Activated CD8-positive, alpha-beta memory T cell treated with anti-CD3 and anti-CD28 coated beads, Interleukin-2, amount 50 U/mL, for 48 hours (primary cell): ENCODE results near the gene C1QTNF2.
A peak's percentile ranks its signal among the peaks of the same experiment; 100 is the strongest.
"Not testable (repeated sequence)": the region's sequence is repeated elsewhere in the genome, so short reads cannot be mapped to it uniquely, and the experiment has no call there.

ENCODE experiments used
- DNase-seq: peaks from one replicate; pipeline ENCODE4 v3.0.0-alpha.2; 2020

The C1QTNF2 gene

DNA sequence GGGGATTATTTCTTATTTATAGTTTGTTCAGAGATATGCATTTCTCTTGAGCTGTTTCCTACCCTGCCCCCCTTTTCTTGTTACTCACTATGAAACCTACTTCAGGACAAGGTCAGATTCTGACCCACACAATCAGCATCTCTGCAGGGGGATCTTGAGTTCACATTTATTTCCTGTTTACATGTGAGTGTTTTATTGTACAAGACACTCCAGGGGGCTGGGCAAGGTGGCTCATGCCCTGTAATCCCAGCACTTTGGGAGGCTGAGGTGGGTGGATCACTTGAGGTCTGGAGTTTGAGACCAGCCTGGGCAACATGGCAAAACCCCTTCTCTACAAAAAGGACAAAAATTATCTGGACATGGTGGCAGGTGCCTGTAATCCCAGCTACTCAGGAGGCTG is 29.9 kb downstream of the C1QTNF2 start:
- not testable (repeated sequence) for DNase-seq

GRCh38 chr5:160339406-160340130 is 30.9 kb downstream of the C1QTNF2 start:
- DNase-seq, result no peak

GRCh38 chr5:160334716-160335115 is 35.7 kb downstream of the C1QTNF2 start:
- not testable (repeated sequence) for DNase-seq

GRCh38 chr5:160333721-160334120 is 36.7 kb downstream of the C1QTNF2 start:
- no peak for DNase-seq

DNA sequence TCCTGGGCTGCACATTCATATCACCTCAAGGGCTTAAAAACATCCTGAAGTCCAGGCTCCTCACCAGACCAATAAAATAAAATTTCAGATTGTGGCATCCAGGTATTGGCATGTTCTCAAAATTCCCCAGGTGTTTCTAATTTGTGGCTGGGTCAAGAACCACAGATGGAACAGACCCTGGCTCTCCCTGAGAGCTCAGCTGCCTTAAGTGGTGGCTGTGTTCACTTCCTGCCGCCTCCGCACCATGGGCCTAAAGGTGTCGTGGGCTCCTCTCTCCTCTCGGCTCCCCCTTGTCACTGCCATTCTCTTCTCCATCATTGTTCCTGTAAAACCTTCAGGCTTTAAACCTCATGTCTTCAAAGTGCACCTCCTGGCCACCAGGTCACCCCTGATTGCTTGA is 40.2 kb downstream of the C1QTNF2 start:
- no peak for DNase-seq

- DNase-seq, result no peak
Measured at GRCh38 chr5:160327818-160328217, 42.6 kb downstream of the C1QTNF2 start.

DNA sequence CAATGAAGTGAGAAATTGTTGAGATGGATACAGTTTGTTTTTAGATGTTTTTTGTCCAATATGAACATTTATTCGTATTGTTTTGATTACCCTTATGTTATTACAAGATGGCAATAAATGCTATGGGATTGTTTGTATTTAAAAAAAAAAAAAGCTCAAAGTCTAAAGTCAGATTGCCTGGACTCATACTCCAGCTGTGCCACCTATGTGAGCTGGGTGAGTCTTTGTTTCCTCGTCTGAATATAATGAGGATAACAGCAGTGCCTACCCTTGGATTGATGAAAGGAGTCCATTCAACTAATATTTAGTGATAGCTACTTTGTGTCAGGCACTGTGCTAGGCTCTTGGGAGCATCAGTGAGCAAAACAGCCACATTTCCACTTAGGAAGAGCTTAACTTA is 43.4 kb downstream of the C1QTNF2 start:
- DNase-seq, result no peak

GRCh38 chr5:160325716-160326115 is 44.7 kb downstream of the C1QTNF2 start:
- DNase-seq, result no peak

DNA sequence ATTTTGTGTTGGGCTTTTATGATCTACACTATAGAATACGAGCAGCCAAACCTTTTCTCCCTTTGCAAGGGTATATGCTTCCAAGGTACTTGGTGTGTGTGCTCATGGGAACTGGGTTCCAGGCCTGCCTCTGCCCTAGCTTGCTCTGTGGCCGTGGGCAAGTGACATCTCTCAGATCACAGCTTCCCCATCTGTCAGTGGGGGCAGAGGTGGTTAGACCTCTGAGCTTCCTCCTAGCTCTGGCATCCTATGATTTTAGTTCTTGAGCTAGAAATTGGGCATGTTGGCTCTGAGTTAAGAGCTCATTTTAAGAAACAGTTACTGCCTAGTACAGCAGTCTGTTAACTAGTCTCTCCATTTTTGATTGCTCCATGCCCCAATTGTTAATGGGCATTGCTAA is 45.5 kb downstream of the C1QTNF2 start:
- DNase-seq, result no peak

DNA sequence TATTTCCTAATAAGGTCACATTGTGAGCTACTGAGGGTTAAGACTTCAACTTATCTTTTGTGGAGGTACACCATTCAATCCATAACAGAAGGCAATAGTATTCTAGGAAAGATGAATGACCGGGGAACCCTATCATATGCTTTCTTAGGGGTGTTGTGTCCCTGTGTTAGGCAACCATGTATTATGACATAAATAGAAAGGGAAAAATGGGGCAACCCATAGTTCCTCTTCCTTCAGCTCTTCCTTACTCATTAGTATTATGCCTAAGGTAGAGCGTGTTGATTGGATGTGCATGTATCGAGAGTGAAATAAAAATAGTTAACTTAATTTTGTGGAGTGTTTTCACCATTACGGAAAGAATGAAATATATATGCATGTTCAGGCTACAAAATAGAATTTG is 52.0 kb downstream of the C1QTNF2 start:
- no peak for DNase-seq

DNA sequence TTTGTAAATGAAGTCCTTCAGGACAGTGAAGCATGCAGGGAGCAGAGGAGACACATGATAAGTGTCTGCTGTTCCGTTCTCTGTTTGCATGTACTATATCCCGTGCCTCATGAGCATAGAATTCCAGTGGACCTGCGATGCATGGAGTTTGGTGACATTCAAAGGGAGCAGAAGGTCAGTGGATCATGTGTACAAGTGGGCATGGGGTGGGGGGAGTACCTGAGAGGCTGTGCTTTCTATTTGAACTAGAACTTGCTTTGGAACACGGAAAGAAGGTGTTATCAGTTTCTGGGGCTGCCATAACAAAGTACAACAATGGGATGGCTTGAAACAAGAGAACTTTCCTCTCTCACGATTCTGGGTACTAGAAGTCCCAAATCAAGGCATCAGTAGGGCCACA is 53.0 kb downstream of the C1QTNF2 start:
- DNase-seq, result no peak

DNA sequence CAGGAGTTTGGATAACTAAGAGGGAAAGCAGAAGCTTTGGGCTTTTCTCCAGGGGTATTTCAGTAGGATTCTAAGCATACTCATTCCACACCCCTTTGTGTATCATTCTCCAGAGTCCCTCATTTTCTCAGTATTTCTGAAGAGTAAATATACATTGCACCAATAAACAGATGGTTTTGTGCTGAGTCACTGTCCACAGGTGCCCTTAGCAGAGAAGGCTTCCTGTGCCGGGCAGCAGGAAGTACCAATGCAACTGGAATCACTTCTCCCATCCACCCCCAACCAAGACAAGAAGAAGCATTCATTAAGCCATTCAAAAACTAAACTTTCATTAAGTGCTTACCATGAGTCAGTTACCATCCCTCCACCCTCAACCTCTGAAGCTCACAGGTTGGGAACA is 54.5 kb downstream of the C1QTNF2 start:
- no peak for DNase-seq

- DNase-seq, result no peak
Measured at GRCh38 chr5:160312960-160313727, 57.3 kb downstream of the C1QTNF2 start.

DNA sequence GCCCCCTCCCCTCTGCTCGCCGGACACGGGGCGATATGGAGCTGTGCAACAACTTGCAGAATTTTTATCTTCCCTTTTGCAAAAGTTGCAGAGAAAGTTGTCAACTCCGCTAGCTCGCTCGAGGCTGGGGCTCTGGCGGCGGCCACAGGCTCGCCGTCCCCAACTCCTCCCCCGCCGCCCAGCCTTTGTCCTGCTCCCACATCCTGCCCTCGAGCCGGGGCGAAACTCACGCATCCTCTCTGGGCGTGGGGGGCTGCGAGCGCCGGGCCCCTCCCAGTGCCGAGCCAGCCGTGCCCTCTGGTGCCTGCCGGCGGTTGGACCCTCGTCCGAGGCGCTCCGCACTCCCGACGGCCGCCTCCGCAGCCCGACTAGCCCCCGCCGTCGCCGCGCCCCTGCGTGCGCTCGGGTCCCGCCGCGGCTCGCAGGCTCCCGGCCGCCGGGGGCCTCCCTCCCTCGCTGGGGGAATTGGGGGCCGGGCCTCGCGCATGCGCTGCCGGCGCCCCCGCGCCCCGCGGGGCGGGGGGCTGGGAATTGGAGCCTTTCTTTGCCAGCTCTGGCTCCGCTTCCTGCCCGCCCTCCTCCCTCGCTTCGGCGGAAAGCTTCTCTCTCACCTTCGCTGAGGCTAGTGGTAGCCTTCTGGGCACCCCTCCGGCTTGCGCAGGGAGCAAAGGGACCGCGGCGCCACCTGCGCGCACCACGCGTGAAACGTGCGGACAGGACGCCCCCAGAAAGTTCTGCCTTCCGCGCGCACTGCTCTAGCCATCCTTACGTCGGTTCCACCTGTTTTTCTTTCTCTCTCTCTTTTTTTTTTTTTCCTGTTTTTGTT is 58.1 kb downstream of the C1QTNF2 start, which contains the start of gene CCNJL:
TSS of gene CCNJL (minus strand) at position 431 of the 826 bp plus-strand sequence. CDS start 641 bp downstream, outside the sequence.
- DNase-seq, result peak; percentile 55

DNA sequence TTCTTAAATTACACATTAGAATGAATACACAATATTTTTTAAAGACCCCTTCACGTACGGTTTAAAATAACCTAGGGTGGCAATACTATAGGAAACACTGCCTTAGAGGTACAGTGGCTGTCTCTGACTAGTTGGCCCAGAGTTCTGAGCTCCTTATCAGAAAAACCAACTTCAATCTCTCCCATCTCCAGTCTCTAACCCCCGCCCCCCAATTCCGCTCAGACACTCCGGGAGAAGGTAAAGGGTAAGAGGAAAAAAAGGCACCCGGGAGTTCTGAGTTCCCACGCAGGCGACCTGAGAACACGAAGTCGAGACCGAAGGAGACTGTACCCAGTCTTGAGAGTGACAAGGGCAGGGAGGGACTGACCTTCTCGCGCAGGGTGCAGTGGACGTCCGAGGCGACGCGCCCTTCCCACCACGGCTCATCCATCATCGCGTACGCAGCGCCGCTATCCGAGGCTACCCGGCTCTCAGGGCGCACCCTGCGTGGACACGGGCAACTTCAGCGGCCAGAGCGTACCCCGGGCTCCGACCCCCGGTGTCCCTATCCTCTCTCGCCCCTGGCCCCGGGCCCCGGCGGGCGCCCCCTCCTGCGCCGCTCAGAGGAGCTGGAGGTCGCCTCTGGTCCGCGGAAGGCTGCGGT is 58.8 kb downstream of the C1QTNF2 start:
- no peak for DNase-seq

- no peak for DNase-seq
Measured at GRCh38 chr5:160310552-160311295, 59.7 kb downstream of the C1QTNF2 start.

GRCh38 chr5:160310140-160310539 is 60.3 kb downstream of the C1QTNF2 start:
- DNase-seq, result no peak

DNA sequence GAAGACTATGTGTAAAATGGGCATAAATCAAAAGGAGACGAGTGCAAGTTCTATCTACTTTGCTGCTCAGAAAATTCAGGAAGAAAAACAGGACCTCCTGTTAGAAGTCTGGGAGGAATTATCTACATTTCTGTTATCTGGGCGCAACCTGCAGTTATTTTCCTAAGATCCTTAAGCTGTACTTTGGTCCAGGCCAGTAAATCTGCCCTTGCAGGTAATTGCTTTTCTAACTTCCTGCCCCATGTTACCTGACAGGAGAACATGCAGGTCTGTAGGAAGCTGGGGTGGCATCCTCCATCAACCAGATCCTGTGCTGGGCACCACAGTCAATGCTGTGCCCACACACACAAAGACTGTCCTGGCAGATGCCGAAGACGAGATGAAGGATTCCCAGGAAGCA is 63.7 kb downstream of the C1QTNF2 start:
- no peak for DNase-seq

- DNase-seq, result peak; percentile 33
Measured at GRCh38 chr5:160305319-160305718, 65.1 kb downstream of the C1QTNF2 start.

DNA sequence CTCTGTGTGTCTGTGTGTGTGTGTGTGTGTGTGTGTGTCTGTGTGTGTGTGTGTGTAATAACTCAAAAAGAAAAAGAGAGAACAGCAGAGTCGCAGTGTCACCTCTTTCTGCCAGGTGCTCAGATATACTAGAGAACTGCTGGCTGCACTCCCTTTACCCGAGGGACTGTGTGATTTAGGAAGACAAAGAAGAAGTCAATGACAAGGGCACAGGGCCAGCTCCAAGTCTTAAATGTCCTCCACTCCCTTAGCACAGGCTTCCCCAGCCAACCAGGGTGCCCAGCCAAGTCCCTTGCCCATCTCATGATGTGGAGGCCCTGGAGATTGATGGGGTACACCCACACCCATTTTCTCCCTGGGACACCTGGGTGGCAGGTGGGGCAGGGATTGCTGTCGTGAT is 66.7 kb downstream of the C1QTNF2 start:
- no peak for DNase-seq

- no peak for DNase-seq
Measured at GRCh38 chr5:160298189-160298588, 72.2 kb downstream of the C1QTNF2 start.

DNA sequence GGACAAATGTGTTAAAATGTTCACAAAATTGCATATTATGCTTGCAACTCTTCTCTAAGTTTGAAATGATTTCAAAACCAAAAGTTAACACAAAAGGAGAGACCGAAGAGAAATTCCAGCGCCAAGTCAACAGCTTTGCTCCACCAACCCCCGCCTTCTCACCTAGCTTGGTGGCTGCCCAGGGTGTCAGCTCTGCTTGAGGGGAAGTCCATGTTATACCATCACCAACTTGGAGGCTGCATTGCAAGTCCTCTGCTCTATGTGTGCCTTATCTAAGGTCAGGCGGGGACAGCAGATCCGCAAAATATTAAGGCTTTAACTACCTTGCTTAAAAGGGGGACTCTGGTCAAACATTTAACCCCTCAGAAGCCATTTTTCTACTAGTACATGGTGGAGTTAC is 72.7 kb downstream of the C1QTNF2 start:
- no peak for DNase-seq
